H9 (cell line): Measurements from ENCODE around the gene MTRR. TPM values are rescaled to one million over a fixed set of nuclear protein-coding genes. Genes with fewer than 3 reads are reported as not detected.

ENCODE experiments used
- DNase-seq: peaks from one replicate; pipeline ENCODE4 v3.0.0-alpha.2; 2017
- H2AFZ ChIP-seq: one replicate; pipeline ENCODE4 v1.6.1; 2013; ENCODE audit warnings: mild to moderate bottlenecking, low read length, control low read depth, moderate library complexity
- H2AK5ac ChIP-seq: 2 replicates; pipeline ENCODE4 v1.6.1; 2013; ENCODE audit warnings: low read length, control low read depth, mixed read lengths; ENCODE audit not compliant: insufficient read length
- H2BK120ac ChIP-seq: one replicate; pipeline ENCODE4 v1.6.1; 2013; ENCODE audit warnings: low read depth, mild to moderate bottlenecking, low read length, control low read depth, inconsistent platforms; ENCODE audit not compliant: poor library complexity, severe bottlenecking
- H2BK12ac ChIP-seq: 2 replicates; pipeline ENCODE4 v1.6.1; 2013; ENCODE audit warnings: low read length, control low read depth, mixed read lengths, low read depth; ENCODE audit not compliant: insufficient read length
- H2BK15ac ChIP-seq: 2 replicates; pipeline ENCODE4 v1.6.1; 2013; ENCODE audit warnings: low read depth, low read length, control low read depth
- H2BK20ac ChIP-seq: one replicate; pipeline ENCODE4 v1.6.1; 2013; ENCODE audit warnings: low read depth, mild to moderate bottlenecking, low read length, control low read depth, inconsistent platforms; ENCODE audit not compliant: poor library complexity, severe bottlenecking
- H2BK5ac ChIP-seq: 2 replicates; pipeline ENCODE4 v1.6.1; 2013; ENCODE audit warnings: low read length, control low read depth, mixed read lengths; ENCODE audit not compliant: insufficient read length
- H3K14ac ChIP-seq: 2 replicates; pipeline ENCODE4 v1.6.1; 2013; ENCODE audit warnings: low read length, control low read depth; ENCODE audit not compliant: insufficient read depth
- H3K18ac ChIP-seq: 2 replicates; pipeline ENCODE4 v1.6.1; 2013; ENCODE audit warnings: low read depth, mild to moderate bottlenecking, mixed read lengths, low read length, control low read depth; ENCODE audit not compliant: insufficient read length
- H3K23ac ChIP-seq: 2 replicates; pipeline ENCODE4 v1.6.1; 2013; ENCODE audit warnings: low read length, control low read depth, mixed read lengths, low read depth; ENCODE audit not compliant: insufficient read length
- H3K23me2 ChIP-seq: 2 replicates; pipeline ENCODE4 v1.6.1; 2013; ENCODE audit warnings: low read depth, mild to moderate bottlenecking, mixed read lengths, low read length, control low read depth; ENCODE audit not compliant: insufficient read length, poor library complexity, severe bottlenecking
- H3K27ac ChIP-seq: 2 replicates; pipeline ENCODE4 v1.5.1; 2013; ENCODE audit warnings: low read length, control low read depth, mixed read lengths, low read depth; ENCODE audit not compliant: insufficient read length
- H3K27me3 ChIP-seq: 2 replicates; pipeline ENCODE4 v1.6.1; 2013; ENCODE audit warnings: low read length, control low read depth, inconsistent platforms; ENCODE audit not compliant: insufficient read depth
- H3K4ac ChIP-seq: 2 replicates; pipeline ENCODE4 v1.6.1; 2013; ENCODE audit warnings: low read depth, mild to moderate bottlenecking, control low read depth, inconsistent platforms, low read length, moderate library complexity
- H3K4me1 ChIP-seq: 2 replicates; pipeline ENCODE4 v1.6.1; 2013; ENCODE audit warnings: low read length, control low read depth, inconsistent platforms; ENCODE audit not compliant: insufficient read depth
- H3K4me2 ChIP-seq: 2 replicates; pipeline ENCODE4 v1.6.1; 2013; ENCODE audit warnings: low read length, control low read depth, mixed read lengths; ENCODE audit not compliant: insufficient read length, insufficient read depth
- H3K56ac ChIP-seq: 2 replicates; pipeline ENCODE4 v1.6.1; 2013; ENCODE audit warnings: low read depth, mild to moderate bottlenecking, mixed read lengths, low read length, control low read depth; ENCODE audit not compliant: insufficient read length
- H3K79me1 ChIP-seq: 2 replicates; pipeline ENCODE4 v1.6.1; 2013; ENCODE audit warnings: low read depth, mild to moderate bottlenecking, moderate library complexity, low read length, control low read depth, inconsistent platforms; ENCODE audit not compliant: insufficient read depth, poor library complexity, severe bottlenecking
- H3K79me2 ChIP-seq: 2 replicates; pipeline ENCODE4 v1.6.1; 2013; ENCODE audit warnings: low read length, control low read depth, inconsistent platforms; ENCODE audit not compliant: insufficient read depth
- H3K9ac ChIP-seq: 2 replicates; pipeline ENCODE4 v1.6.1; 2013; ENCODE audit warnings: low read length, control low read depth, mixed read lengths; ENCODE audit not compliant: insufficient read length; ENCODE audit errors: extremely low read depth
- H3K9me3 ChIP-seq: one replicate; pipeline ENCODE4 v1.6.1; 2013; ENCODE audit warnings: low read depth, low read length, inconsistent platforms; ENCODE audit not compliant: control insufficient read depth
- H3T11ph ChIP-seq: one replicate; pipeline ENCODE4 v1.6.1; 2013; ENCODE audit warnings: mild to moderate bottlenecking, low read length, control low read depth, inconsistent platforms
- H4K20me1 ChIP-seq: one replicate; pipeline ENCODE4 v1.6.1; 2013; ENCODE audit not compliant: control insufficient read depth, insufficient read length, insufficient read depth
- H4K5ac ChIP-seq: 2 replicates; pipeline ENCODE4 v1.6.1; 2013; ENCODE audit warnings: low read depth, mild to moderate bottlenecking, mixed read lengths, low read length, control low read depth; ENCODE audit not compliant: insufficient read length
- H4K8ac ChIP-seq: replicated peaks from 2 replicates; pipeline ENCODE4 v1.6.1; 2013; ENCODE audit warnings: low read length, control low read depth, mixed read lengths, low read depth; ENCODE audit not compliant: insufficient read length
- H4K91ac ChIP-seq: 2 replicates; pipeline ENCODE4 v1.6.1; 2013; ENCODE audit warnings: low read depth, mild to moderate bottlenecking, moderate library complexity, mixed read lengths, low read length, control low read depth; ENCODE audit not compliant: insufficient read length
- H3K27ac Mint-ChIP-seq, 3 experiments: 2 replicates in 2 of 3; 3 replicates in 1 of 3; pipeline ENCODE4 v1.8.0; 2020 to 2021; ENCODE audit warnings: mixed read lengths in 3 of 3, mild to moderate bottlenecking in 1 of 3, moderate library complexity in 1 of 3
- H3K27me3 Mint-ChIP-seq: 2 replicates; pipeline ENCODE4 v1.8.0; 2021; ENCODE audit warnings: low read depth, mild to moderate bottlenecking, moderate library complexity, mixed read lengths
- H3K36me3 Mint-ChIP-seq, 3 experiments: 2 replicates in 2 of 3; 3 replicates in 1 of 3; pipeline ENCODE4 v1.8.0; 2020 to 2021; ENCODE audit warnings: low read depth in 3 of 3, mixed read lengths in 3 of 3; ENCODE audit not compliant: insufficient read depth in 1 of 3
- H3K4me1 Mint-ChIP-seq, 2 experiments: 2 replicates each; pipeline ENCODE4 v1.8.0; 2020; ENCODE audit warnings: mixed read lengths in 2 of 2
- H3K4me3 Mint-ChIP-seq, 2 experiments: 2 replicates in 1 of 2; 3 replicates in 1 of 2; pipeline ENCODE4 v1.8.0; 2020 to 2021; ENCODE audit warnings: mild to moderate bottlenecking in 2 of 2, mixed read lengths in 2 of 2, moderate library complexity in 1 of 2
- H3K9me3 Mint-ChIP-seq, 2 experiments: 2 replicates in 1 of 2; 3 replicates in 1 of 2; pipeline ENCODE4 v1.8.0; 2020; ENCODE audit warnings: mild to moderate bottlenecking in 2 of 2, mixed read lengths in 2 of 2, moderate library complexity in 1 of 2
- WGBS: extraction: QIAGEN DNeasy Blood & Tissue Kit; methylation state at CpG from one replicate; pipeline ENCODE4 v1.1.7; 2013; ENCODE audit warnings: missing lambda C conversion rate, low lambda C conversion rate, mixed read lengths; ENCODE audit not compliant: insufficient read length; ENCODE audit errors: extremely low coverage; 5-methylcytosine and 5-hydroxymethylcytosine counted together
- total RNA-seq: library from RNA; stranded (reverse); gene quantifications from 2 replicates; pipeline ENCODE4 v1.2.1, GENCODE V29; 2021
- TF ChIP-seq, protein P1 (sequence below): fragments of 200-600 bp; sonication (generic); conservative IDR thresholded peaks from 3 replicates; pipeline ENCODE4 v1.8.0; 2021; ENCODE audit warnings: antibody characterized with exemption, mild to moderate bottlenecking

Gene MTRR
- total RNA-seq, 1 experiment from 2014 or later = 66.0 TPM

DNA sequence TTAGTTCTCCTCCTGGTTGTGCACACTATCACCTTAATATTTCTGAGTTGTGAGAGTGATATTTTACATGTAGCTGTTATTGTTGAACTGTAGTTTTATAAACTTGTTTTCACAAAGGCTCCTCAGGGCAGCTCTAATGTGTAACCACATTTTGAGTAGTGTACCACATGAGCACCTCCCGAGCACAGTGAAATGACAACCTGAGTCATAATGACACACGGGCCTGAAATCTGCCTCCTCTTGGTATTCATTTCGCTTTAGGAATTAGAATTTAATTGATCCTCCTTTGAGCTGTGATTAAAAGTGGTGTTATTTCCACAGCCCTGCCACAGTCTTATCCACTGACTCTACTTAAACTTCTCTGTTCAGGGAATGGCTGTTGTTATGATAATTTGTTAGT lies 7.9 kb downstream of the MTRR start:
- H3K9me3 Mint-ChIP-seq = no peaks in the 10 kb centered on the region
- no peaks in the 10 kb centered on the region for H3K9me3 ChIP-seq
- H3K27me3 ChIP-seq = no peaks in the 10 kb centered on the region
- H2BK20ac ChIP-seq = no peak overlapping the region
- H3K4ac ChIP-seq = no peak overlapping the region
- H3K4me2 ChIP-seq = no peak overlapping the region
- no CpG with 5 or more reads among the region's 3 CpGs for WGBS
- H3K79me2 ChIP-seq = peaks cover 6% of the 10 kb centered on the region; the same call in 1 of the 2 replicates
- no peak overlapping the region for H3K9ac ChIP-seq
- H3K79me1 ChIP-seq = peaks cover 4% of the 10 kb centered on the region
- no peak overlapping the region for H3K18ac ChIP-seq
- H3K23me2 ChIP-seq = no peaks in the 10 kb centered on the region
- H3K27ac Mint-ChIP-seq = no peak overlapping the region
- no peak overlapping the region for H2AFZ ChIP-seq
- H4K8ac ChIP-seq = no peak overlapping the region
- no peaks in the 10 kb centered on the region; a peak in 2 of 4 replicates for H3K4me1 Mint-ChIP-seq
- TF ChIP-seq, protein P1, sequence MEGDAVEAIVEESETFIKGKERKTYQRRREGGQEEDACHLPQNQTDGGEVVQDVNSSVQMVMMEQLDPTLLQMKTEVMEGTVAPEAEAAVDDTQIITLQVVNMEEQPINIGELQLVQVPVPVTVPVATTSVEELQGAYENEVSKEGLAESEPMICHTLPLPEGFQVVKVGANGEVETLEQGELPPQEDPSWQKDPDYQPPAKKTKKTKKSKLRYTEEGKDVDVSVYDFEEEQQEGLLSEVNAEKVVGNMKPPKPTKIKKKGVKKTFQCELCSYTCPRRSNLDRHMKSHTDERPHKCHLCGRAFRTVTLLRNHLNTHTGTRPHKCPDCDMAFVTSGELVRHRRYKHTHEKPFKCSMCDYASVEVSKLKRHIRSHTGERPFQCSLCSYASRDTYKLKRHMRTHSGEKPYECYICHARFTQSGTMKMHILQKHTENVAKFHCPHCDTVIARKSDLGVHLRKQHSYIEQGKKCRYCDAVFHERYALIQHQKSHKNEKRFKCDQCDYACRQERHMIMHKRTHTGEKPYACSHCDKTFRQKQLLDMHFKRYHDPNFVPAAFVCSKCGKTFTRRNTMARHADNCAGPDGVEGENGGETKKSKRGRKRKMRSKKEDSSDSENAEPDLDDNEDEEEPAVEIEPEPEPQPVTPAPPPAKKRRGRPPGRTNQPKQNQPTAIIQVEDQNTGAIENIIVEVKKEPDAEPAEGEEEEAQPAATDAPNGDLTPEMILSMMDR = no peak
- H4K5ac ChIP-seq = no peak overlapping the region
- H3K56ac ChIP-seq = no peak overlapping the region
- no peak overlapping the region for H2BK5ac ChIP-seq
- no peak overlapping the region for H3K27ac ChIP-seq
- no peak overlapping the region for H3K23ac ChIP-seq
- no peak overlapping the region for H4K91ac ChIP-seq
- H3K14ac ChIP-seq = no peak overlapping the region
- H3K4me1 ChIP-seq = no peaks in the 10 kb centered on the region
- H3K27me3 Mint-ChIP-seq = no peaks in the 10 kb centered on the region
- H3K36me3 Mint-ChIP-seq = peaks cover 27 to 78% (median 74%) of the 10 kb centered on the region in 3 experiments
- H2AK5ac ChIP-seq = no peak overlapping the region
- DNase-seq = no peak
- no peak overlapping the region for H3T11ph ChIP-seq
- no peak overlapping the region for H3K4me3 Mint-ChIP-seq
- no peak overlapping the region for H2BK120ac ChIP-seq
- no peaks in the 10 kb centered on the region for H4K20me1 ChIP-seq
- H2BK12ac ChIP-seq = no peak overlapping the region
- H2BK15ac ChIP-seq = no peak overlapping the region
